HepG2 (cell line): ENCODE results near the gene THADA. TPM values are rescaled to one million over a fixed set of nuclear protein-coding genes. Genes with fewer than 3 reads are reported as not detected.

Source experiments
- ELF3 ChIP-seq: IDR thresholded peaks from 2 replicates; pipeline ENCODE4 v1.6.1; 2016; ENCODE audit warnings: missing genetic modification reagents, missing compliant biosample characterization
- ERF ChIP-seq: IDR thresholded peaks from 2 replicates; pipeline ENCODE4 v1.6.1; 2018; ENCODE audit warnings: missing biosample characterization, missing genetic modification reagents
- GABPB1 ChIP-seq: IDR thresholded peaks from 2 replicates; pipeline ENCODE4 v1.6.1; 2016; ENCODE audit warnings: mild to moderate bottlenecking, missing genetic modification reagents, moderate library complexity, missing compliant biosample characterization
- HHEX ChIP-seq: IDR thresholded peaks from 2 replicates; pipeline ENCODE4 v1.6.1; 2016; ENCODE audit warnings: control low read depth
- HNRNPH1 ChIP-seq: fragments of 200-400 bp; formaldehyde crosslinking; optimal IDR thresholded peaks from 2 replicates; pipeline ENCODE3; 2017; ENCODE audit warnings: mild to moderate bottlenecking, low read depth, low read length
- KDM4B ChIP-seq: sonication (generic); formaldehyde crosslinking; IDR thresholded peaks from 2 replicates; pipeline ENCODE4 v1.4.0; 2020; ENCODE audit warnings: missing genetic modification reagents
- MAFK ChIP-seq, 2 experiments: IDR thresholded peaks in 1 of 2; conservative IDR thresholded peaks in 1 of 2; 2 replicates each; pipeline ENCODE4 v1.6.1; 2011; ENCODE audit warnings: improper control_type of control experiment in 2 of 2, low read length in 2 of 2
- MEIS1 ChIP-seq: sonication (generic); formaldehyde crosslinking; IDR thresholded peaks from 2 replicates; pipeline ENCODE4 v1.9.0; 2021; ENCODE audit warnings: mild to moderate bottlenecking, missing genetic modification reagents, moderate library complexity, borderline replicate concordance
- NCOA2 ChIP-seq: sonication (generic); formaldehyde crosslinking; IDR thresholded peaks from 2 replicates; pipeline ENCODE4 v1.8.0; 2022; ENCODE audit warnings: inconsistent platforms
- NCOR1 ChIP-seq: fragments of 200-600 bp; sonication (generic); IDR thresholded peaks from 2 replicates; pipeline ENCODE4 v1.7.0; 2017; ENCODE audit warnings: antibody characterized with exemption, low read length, borderline replicate concordance
- NR2C2 ChIP-seq: sonication (generic); formaldehyde crosslinking; IDR thresholded peaks from 2 replicates; pipeline ENCODE4 v1.4.0; 2020; ENCODE audit warnings: missing genetic modification reagents, mild to moderate bottlenecking, moderate library complexity, borderline replicate concordance
- PHB2 ChIP-seq: fragments of 450-650 bp; IDR thresholded peaks from 2 replicates; pipeline ENCODE4 v1.6.1; 2018; ENCODE audit not compliant: partially characterized antibody
- RFXANK ChIP-seq: IDR thresholded peaks from 2 replicates; pipeline ENCODE4 v1.6.1; 2016
- SNRNP70 ChIP-seq: fragments of 200-400 bp; formaldehyde crosslinking; IDR thresholded peaks from 2 replicates; pipeline ENCODE4 v1.6.1; 2017; ENCODE audit warnings: mild to moderate bottlenecking, low read depth, low read length, moderate library complexity
- SRSF9 ChIP-seq: fragments of 200-400 bp; formaldehyde crosslinking; IDR thresholded peaks from 2 replicates; pipeline ENCODE4 v1.6.1; 2018; ENCODE audit warnings: borderline replicate concordance, mild to moderate bottlenecking, low read depth, low read length; ENCODE audit not compliant: insufficient read depth, poor library complexity, severe bottlenecking
- ZNF17 ChIP-seq: sonication (generic); formaldehyde crosslinking; IDR thresholded peaks from 2 replicates; pipeline ENCODE4 v1.5.0; 2020; ENCODE audit warnings: mild to moderate bottlenecking, missing genetic modification reagents
- ZNF20 ChIP-seq: sonication (generic); formaldehyde crosslinking; IDR thresholded peaks from 2 replicates; pipeline ENCODE4 v1.4.0; 2020; ENCODE audit warnings: mild to moderate bottlenecking, moderate library complexity, missing genetic modification reagents
- ZNF557 ChIP-seq: sonication (generic); formaldehyde crosslinking; IDR thresholded peaks from 2 replicates; pipeline ENCODE4 v1.4.0; 2020; ENCODE audit warnings: missing genetic modification reagents
- ZNF678 ChIP-seq: sonication (generic); formaldehyde crosslinking; IDR thresholded peaks from 2 replicates; pipeline ENCODE4 v1.4.0; 2020; ENCODE audit warnings: mild to moderate bottlenecking, missing genetic modification reagents
- ZNF883 ChIP-seq: sonication (generic); formaldehyde crosslinking; IDR thresholded peaks from 2 replicates; pipeline ENCODE4 v1.5.1; 2020; ENCODE audit warnings: mild to moderate bottlenecking, missing genetic modification reagents; ENCODE audit errors: not compliant biosample characterization
- polyA plus RNA-seq, 8 experiments: library from polyadenylated mRNA; depleted of rRNA in 3 of 8; stranded (reverse) in 7 of 8; unstranded in 1 of 8; fragments of >200 nt; fragmentation: Illumina TruSeq in 4 of 8; extraction: Trizol in 4 of 8; gene quantifications; 2 replicates each; pipeline versions ENCODE4 v1.2.1 to v1.2.3, GENCODE V29; 2011 to 2016; ENCODE audit warnings: low read depth in 4 of 8, missing spikeins in 1 of 8, mixed read lengths in 1 of 8; ENCODE audit not compliant: insufficient read depth in 1 of 8
- total RNA-seq, 5 experiments: library from RNA; depleted of rRNA; stranded (reverse); fragments of >200 nt; fragmentation: Illumina TruSeq; extraction: Trizol; gene quantifications; 2 replicates each; pipeline ENCODE4 v1.2.3, GENCODE V29; 2016; ENCODE audit warnings: low read depth in 1 of 5
- TF ChIP-seq, protein P1 (sequence below): IDR thresholded peaks from 2 replicates; pipeline ENCODE4 v1.6.1; 2016
- TF ChIP-seq, protein P2 (sequence below): sonication (generic); formaldehyde crosslinking; IDR thresholded peaks from 2 replicates; pipeline ENCODE4 v1.4.0; 2020; ENCODE audit warnings: missing genetic modification reagents, borderline replicate concordance
- TF ChIP-seq, protein P3 (sequence below): sonication (generic); formaldehyde crosslinking; IDR thresholded peaks from 2 replicates; pipeline ENCODE4 v1.5.1; 2020; ENCODE audit warnings: mild to moderate bottlenecking, missing genetic modification reagents, borderline replicate concordance
- TF ChIP-seq, protein P4 (sequence below): sonication (generic); formaldehyde crosslinking; IDR thresholded peaks from 2 replicates; pipeline ENCODE4 v1.8.1; 2022; ENCODE audit warnings: mild to moderate bottlenecking, missing genetic modification reagents

THADA gene
- total and polyA plus RNA-seq, 2 of the 13 experiments (the other 11 are each of a cell fraction or from before 2014, with no cell fraction given) = 12.7 to 21.7 TPM

DNA sequence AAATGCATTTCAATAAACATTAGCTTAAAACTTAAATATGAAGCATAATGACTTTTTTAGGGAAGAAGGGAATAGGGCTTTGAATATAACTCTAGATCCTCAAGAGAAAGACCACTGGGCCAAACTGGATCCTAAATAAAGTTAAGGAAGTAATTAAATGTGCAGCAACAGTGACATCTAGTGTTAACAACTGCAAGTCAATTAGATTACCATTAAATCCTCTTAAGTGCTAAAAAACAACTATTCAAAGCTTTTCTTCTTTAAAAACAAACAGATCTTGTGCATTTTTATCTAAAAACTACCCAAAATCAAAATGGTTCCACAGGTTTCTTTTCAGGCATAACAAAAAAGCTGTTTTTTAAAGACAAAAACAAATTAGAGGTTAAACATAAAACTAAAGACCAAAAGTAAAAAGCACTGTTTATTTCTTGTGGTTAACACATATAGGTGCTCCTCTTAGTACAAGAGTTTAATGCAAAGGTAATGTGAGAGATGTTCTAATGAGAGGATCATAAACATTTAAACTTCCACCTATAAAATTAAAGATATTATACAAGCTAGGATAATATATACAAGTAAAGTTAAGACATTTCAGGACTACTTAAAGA, 111.4 kb downstream of the THADA start (continued):
- TF ChIP-seq NR2C2 (no peak), MAFK (conservative IDR thresholded peaks at IDR 0.05 in 1 of 2, IDR thresholded peaks at IDR 0.05 in 1 of 2; ENCODE audit: low read length in 2 of 2) (no peak), NCOA2 (CRISPR knock-in tag) (no peak), ERF (CRISPR knock-in tag) (no peak; the same call in 1 of the 2 replicates), ZNF557 (CRISPR knock-in tag) (no peak), RFXANK (CRISPR knock-in tag) (no peak), SNRNP70 (no peak), ZNF17 (CRISPR knock-in tag) (no peak), HNRNPH1 (no peak), ZNF20 (CRISPR knock-in tag) (no peak), SRSF9 (no peak), HHEX (CRISPR knock-in tag) (no peak), PHB2 (no peak), ELF3 (CRISPR knock-in tag) (peak; percentile 59; the same call in 1 of the 2 replicates), MEIS1 (CRISPR knock-in tag) (no peak), ZNF678 (no peak), GABPB1 (CRISPR knock-in tag) (no peak), ZNF883 (CRISPR knock-in tag) (no peak), KDM4B (CRISPR knock-in tag) (no peak), NCOR1 (no peak)
- TF ChIP-seq, protein P1, sequence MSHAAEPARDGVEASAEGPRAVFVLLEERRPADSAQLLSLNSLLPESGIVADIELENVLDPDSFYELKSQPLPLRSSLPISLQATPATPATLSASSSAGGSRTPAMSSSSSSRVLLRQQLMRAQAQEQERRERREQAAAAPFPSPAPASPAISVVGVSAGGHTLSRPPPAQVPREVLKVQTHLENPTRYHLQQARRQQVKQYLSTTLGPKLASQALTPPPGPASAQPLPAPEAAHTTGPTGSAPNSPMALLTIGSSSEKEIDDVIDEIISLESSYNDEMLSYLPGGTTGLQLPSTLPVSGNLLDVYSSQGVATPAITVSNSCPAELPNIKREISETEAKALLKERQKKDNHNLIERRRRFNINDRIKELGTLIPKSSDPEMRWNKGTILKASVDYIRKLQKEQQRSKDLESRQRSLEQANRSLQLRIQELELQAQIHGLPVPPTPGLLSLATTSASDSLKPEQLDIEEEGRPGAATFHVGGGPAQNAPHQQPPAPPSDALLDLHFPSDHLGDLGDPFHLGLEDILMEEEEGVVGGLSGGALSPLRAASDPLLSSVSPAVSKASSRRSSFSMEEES = no peak
- TF ChIP-seq, protein P2, sequence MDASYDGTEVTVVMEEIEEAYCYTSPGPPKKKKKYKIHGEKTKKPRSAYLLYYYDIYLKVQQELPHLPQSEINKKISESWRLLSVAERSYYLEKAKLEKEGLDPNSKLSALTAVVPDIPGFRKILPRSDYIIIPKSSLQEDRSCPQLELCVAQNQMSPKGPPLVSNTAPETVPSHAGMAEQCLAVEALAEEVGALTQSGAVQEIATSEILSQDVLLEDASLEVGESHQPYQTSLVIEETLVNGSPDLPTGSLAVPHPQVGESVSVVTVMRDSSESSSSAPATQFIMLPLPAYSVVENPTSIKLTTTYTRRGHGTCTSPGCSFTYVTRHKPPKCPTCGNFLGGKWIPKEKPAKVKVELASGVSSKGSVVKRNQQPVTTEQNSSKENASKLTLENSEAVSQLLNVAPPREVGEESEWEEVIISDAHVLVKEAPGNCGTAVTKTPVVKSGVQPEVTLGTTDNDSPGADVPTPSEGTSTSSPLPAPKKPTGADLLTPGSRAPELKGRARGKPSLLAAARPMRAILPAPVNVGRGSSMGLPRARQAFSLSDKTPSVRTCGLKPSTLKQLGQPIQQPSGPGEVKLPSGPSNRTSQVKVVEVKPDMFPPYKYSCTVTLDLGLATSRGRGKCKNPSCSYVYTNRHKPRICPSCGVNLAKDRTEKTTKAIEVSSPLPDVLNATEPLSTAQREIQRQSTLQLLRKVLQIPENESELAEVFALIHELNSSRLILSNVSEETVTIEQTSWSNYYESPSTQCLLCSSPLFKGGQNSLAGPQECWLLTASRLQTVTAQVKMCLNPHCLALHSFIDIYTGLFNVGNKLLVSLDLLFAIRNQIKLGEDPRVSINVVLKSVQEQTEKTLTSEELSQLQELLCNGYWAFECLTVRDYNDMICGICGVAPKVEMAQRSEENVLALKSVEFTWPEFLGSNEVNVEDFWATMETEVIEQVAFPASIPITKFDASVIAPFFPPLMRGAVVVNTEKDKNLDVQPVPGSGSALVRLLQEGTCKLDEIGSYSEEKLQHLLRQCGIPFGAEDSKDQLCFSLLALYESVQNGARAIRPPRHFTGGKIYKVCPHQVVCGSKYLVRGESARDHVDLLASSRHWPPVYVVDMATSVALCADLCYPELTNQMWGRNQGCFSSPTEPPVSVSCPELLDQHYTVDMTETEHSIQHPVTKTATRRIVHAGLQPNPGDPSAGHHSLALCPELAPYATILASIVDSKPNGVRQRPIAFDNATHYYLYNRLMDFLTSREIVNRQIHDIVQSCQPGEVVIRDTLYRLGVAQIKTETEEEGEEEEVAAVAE (CRISPR knock-in tag) = no peak
- TF ChIP-seq, protein P3, sequence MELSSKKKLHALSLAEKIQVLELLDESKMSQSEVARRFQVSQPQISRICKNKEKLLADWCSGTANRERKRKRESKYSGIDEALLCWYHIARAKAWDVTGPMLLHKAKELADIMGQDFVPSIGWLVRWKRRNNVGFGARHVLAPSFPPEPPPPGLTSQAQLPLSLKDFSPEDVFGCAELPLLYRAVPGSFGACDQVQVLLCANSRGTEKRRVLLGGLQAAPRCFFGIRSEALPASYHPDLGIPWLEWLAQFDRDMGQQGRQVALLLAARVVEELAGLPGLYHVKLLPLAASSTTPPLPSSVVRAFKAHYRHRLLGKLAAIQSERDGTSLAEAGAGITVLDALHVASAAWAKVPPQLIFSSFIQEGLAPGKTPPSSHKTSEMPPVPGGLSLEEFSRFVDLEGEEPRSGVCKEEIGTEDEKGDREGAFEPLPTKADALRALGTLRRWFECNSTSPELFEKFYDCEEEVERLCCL (CRISPR knock-in tag) = no peak
- TF ChIP-seq, protein P4, sequence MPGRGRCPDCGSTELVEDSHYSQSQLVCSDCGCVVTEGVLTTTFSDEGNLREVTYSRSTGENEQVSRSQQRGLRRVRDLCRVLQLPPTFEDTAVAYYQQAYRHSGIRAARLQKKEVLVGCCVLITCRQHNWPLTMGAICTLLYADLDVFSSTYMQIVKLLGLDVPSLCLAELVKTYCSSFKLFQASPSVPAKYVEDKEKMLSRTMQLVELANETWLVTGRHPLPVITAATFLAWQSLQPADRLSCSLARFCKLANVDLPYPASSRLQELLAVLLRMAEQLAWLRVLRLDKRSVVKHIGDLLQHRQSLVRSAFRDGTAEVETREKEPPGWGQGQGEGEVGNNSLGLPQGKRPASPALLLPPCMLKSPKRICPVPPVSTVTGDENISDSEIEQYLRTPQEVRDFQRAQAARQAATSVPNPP (CRISPR knock-in tag) = no peak
